Measurements from ENCODE around the gene TOX3. TPM values are rescaled to one million over a fixed set of nuclear protein-coding genes. Genes with fewer than 3 reads are reported as not detected.

The TOX3 gene
- total RNA-seq, 1 experiment from 2014 or later, result 20.2 TPM

DNA sequence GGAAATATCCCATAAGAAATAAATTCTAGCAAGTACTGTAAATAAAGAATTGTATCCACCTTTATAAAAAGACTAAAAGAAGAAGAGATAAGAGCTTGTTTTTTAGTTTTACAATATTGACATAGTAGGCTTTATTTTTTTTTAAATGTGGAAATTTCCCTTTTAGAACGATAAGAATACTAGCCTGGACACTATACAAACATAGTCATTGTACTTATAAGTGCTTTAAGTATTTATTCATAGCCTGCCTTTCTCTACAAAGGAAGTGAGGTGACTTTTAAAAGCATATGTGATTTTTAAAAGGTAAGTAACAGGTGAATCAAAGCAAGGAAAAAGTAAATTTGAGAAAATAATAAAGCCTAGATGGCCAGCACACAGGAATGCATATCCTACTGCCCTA is 17.7 kb downstream of the TOX3 start:
- Histone ChIP-seq H2BK5ac (ENCODE audit: insufficient read length, low read length) (no peak overlapping the region), H3K23me2 (ENCODE audit: insufficient read length, low read depth, low read length, poor library complexity, severe bottlenecking) (no peaks in the 10 kb centered on the region), H3K23ac (ENCODE audit: insufficient read length, low read depth, low read length) (no peak overlapping the region), H3K14ac (ENCODE audit: insufficient read depth, low read length) (no peak overlapping the region), H3K79me1 (ENCODE audit: insufficient read depth, low read depth, low read length, poor library complexity, severe bottlenecking) (peaks cover 7% of the 10 kb centered on the region), H2BK120ac (ENCODE audit: low read depth, low read length, poor library complexity, severe bottlenecking) (no peak overlapping the region), H2AK5ac (ENCODE audit: insufficient read length, low read length) (no peak overlapping the region), H3K9me3 (ENCODE audit: control insufficient read depth, low read depth, low read length) (no peaks in the 10 kb centered on the region), H4K8ac (replicated peaks; ENCODE audit: insufficient read length, low read depth, low read length) (no peak overlapping the region), H3K27ac (ENCODE audit: insufficient read length, low read depth, low read length) (no peak overlapping the region), H4K20me1 (ENCODE audit: control insufficient read depth, insufficient read depth, insufficient read length) (no peaks in the 10 kb centered on the region), H3K4me2 (ENCODE audit: insufficient read depth, insufficient read length, low read length) (no peak overlapping the region), H2BK15ac (ENCODE audit: low read depth, low read length) (no peak overlapping the region), H3K79me2 (ENCODE audit: insufficient read depth, low read length) (peaks cover 3% of the 10 kb centered on the region; the same call in 1 of the 2 replicates), H3K4me1 (ENCODE audit: insufficient read depth, low read length) (peaks cover 18% of the 10 kb centered on the region; the same call in 1 of the 2 replicates), H3K56ac (ENCODE audit: insufficient read length, low read depth, low read length) (no peak overlapping the region), H3T11ph (ENCODE audit: low read length) (no peak overlapping the region), H3K9ac (ENCODE audit: extremely low read depth, insufficient read length, low read length) (no peak overlapping the region), H3K18ac (ENCODE audit: insufficient read length, low read depth, low read length) (no peak overlapping the region), H2AFZ (ENCODE audit: low read length) (no peak overlapping the region), H2BK12ac (ENCODE audit: insufficient read length, low read depth, low read length) (no peak overlapping the region), H3K4ac (ENCODE audit: low read depth, low read length) (no peak overlapping the region), H4K91ac (ENCODE audit: insufficient read length, low read depth, low read length) (no peak overlapping the region), H3K27me3 (ENCODE audit: insufficient read depth, low read length) (no peaks in the 10 kb centered on the region), H2BK20ac (ENCODE audit: low read depth, low read length, poor library complexity, severe bottlenecking) (no peak overlapping the region), H4K5ac (ENCODE audit: insufficient read length, low read depth, low read length) (no peak overlapping the region)
- Mint-ChIP-seq H3K4me1 (peaks cover 46 to 58% of the 10 kb centered on the region in 2 experiments), H3K27me3 (ENCODE audit: low read depth) (no peaks in the 10 kb centered on the region), H3K9me3 (no peaks in the 10 kb centered on the region), H3K36me3 (ENCODE audit: insufficient read depth in 1 of 3, low read depth in 3 of 3) (peaks cover 3 to 12% (median 7%) of the 10 kb centered on the region in 3 experiments; a peak in 5 of 7 replicates), H3K4me3 (no peak overlapping the region), H3K27ac (no peak overlapping the region)
- no peak for DNase-seq
- no peak for TF ChIP-seq CTCF (conservative IDR thresholded peaks at IDR 0.05)
- no CpG with 5 or more reads among the region's 1 CpG for WGBS (ENCODE audit: extremely low coverage, insufficient read length, low lambda C conversion rate)

Data from H9 (cell line).